Trophoblast cell (in vitro differentiated cells and primary cell): ENCODE measurements around the gene APOE.

ENCODE experiments used
- DNase-seq, 2 donors: peaks; one replicate each; pipeline ENCODE4 v3.0.0-alpha.2; 2016
- H2AFZ ChIP-seq: 2 replicates; pipeline ENCODE4 v1.6.1; 2013; ENCODE audit warnings: low read length, moderate library complexity, mild to moderate bottlenecking; ENCODE audit not compliant: insufficient read depth, poor library complexity
- H2AK5ac ChIP-seq: 2 replicates; pipeline ENCODE4 v1.6.1; 2013; ENCODE audit warnings: mild to moderate bottlenecking, low read length
- H2BK120ac ChIP-seq: 2 replicates; pipeline ENCODE4 v1.6.1; 2013; ENCODE audit warnings: low read length, mild to moderate bottlenecking, moderate library complexity; ENCODE audit not compliant: insufficient read depth, poor library complexity
- H2BK12ac ChIP-seq: 2 replicates; pipeline ENCODE4 v1.6.1; 2013; ENCODE audit warnings: mild to moderate bottlenecking, low read length, moderate library complexity
- H2BK5ac ChIP-seq: 2 replicates; pipeline ENCODE4 v1.6.1; 2013; ENCODE audit warnings: low read length, low read depth, moderate library complexity, mild to moderate bottlenecking; ENCODE audit not compliant: poor library complexity
- H3K14ac ChIP-seq: 2 replicates; pipeline ENCODE4 v1.6.1; 2013; ENCODE audit warnings: mild to moderate bottlenecking, low read length
- H3K18ac ChIP-seq: 2 replicates; pipeline ENCODE4 v1.6.1; 2013; ENCODE audit warnings: mild to moderate bottlenecking, low read length
- H3K23ac ChIP-seq: 2 replicates; pipeline ENCODE4 v1.6.1; 2013; ENCODE audit warnings: low read length
- H3K27ac ChIP-seq: 2 replicates; pipeline ENCODE4 v1.5.1; 2013; ENCODE audit warnings: low read depth, mild to moderate bottlenecking, inconsistent platforms, low read length, moderate library complexity
- H3K27me3 ChIP-seq: 2 replicates; pipeline ENCODE4 v1.6.1; 2013; ENCODE audit warnings: inconsistent platforms, mild to moderate bottlenecking, low read length, moderate library complexity; ENCODE audit not compliant: insufficient read depth
- H3K36me3 ChIP-seq, 2 experiments: 1 replicate in 1 of 2; 2 replicates in 1 of 2; pipeline ENCODE4 v1.6.1; 2013; ENCODE audit warnings: low read length in 2 of 2, mild to moderate bottlenecking in 2 of 2, moderate library complexity in 1 of 2; ENCODE audit not compliant: insufficient read depth in 2 of 2, control insufficient read depth in 1 of 2
- H3K4ac ChIP-seq: 2 replicates; pipeline ENCODE4 v1.6.1; 2013; ENCODE audit warnings: low read depth, mild to moderate bottlenecking, low read length, moderate library complexity
- H3K4me1 ChIP-seq, 2 experiments: 1 replicate in 1 of 2; 2 replicates in 1 of 2; pipeline ENCODE4 v1.6.1; 2013; ENCODE audit warnings: low read length in 2 of 2, mild to moderate bottlenecking in 2 of 2, moderate library complexity in 1 of 2; ENCODE audit not compliant: insufficient read depth in 2 of 2, control insufficient read depth in 1 of 2
- H3K4me2 ChIP-seq: 2 replicates; pipeline ENCODE4 v1.6.1; 2013; ENCODE audit warnings: inconsistent platforms, mild to moderate bottlenecking, low read length, moderate library complexity
- H3K4me3 ChIP-seq: 2 replicates; pipeline ENCODE4 v1.5.1; 2013; ENCODE audit warnings: mild to moderate bottlenecking, low read depth, low read length, inconsistent platforms
- H3K79me1 ChIP-seq: one replicate; pipeline ENCODE4 v1.6.1; 2013; ENCODE audit warnings: low read length
- H3K79me2 ChIP-seq: 2 replicates; pipeline ENCODE4 v1.6.1; 2013; ENCODE audit warnings: low read length, mild to moderate bottlenecking; ENCODE audit not compliant: control insufficient read depth, insufficient read depth, poor library complexity
- H3K9ac ChIP-seq: 2 replicates; pipeline ENCODE4 v1.6.1; 2013; ENCODE audit warnings: mild to moderate bottlenecking, low read length
- H3K9me3 ChIP-seq: 2 replicates; pipeline ENCODE4 v1.6.1; 2013; ENCODE audit warnings: low read depth, mild to moderate bottlenecking, control low read depth, inconsistent platforms, low read length; ENCODE audit not compliant: insufficient read depth
- H4K12ac ChIP-seq: 2 replicates; pipeline ENCODE4 v1.6.1; 2013; ENCODE audit warnings: low read depth, mild to moderate bottlenecking, low read length, moderate library complexity
- H4K8ac ChIP-seq: 2 replicates; pipeline ENCODE4 v1.6.1; 2013; ENCODE audit warnings: low read depth, mild to moderate bottlenecking, low read length, moderate library complexity
- H4K91ac ChIP-seq: one replicate; pipeline ENCODE4 v1.6.1; 2013; ENCODE audit warnings: low read depth, mild to moderate bottlenecking, low read length, moderate library complexity
- WGBS: extraction: QIAGEN DNeasy Blood & Tissue Kit; methylation state at CpG from one replicate; pipeline ENCODE4 v1.1.7; 2013; ENCODE audit warnings: missing lambda C conversion rate; ENCODE audit not compliant: insufficient read length, insufficient coverage; ENCODE audit errors: extremely low coverage; 5-methylcytosine and 5-hydroxymethylcytosine counted together

APOE gene

GRCh38 chr19:44931541-44931940, 25.9 kb downstream of the APOE start:
- no peak overlapping the region for H3K4me2 ChIP-seq
- H3K27me3 ChIP-seq, result no peaks in the 10 kb centered on the region
- H3K4me3 ChIP-seq, result no peak overlapping the region
- no peak overlapping the region for H2AK5ac ChIP-seq
- no peaks in the 10 kb centered on the region for H3K4me1 ChIP-seq
- H3K27ac ChIP-seq, result no peak overlapping the region
- H3K4ac ChIP-seq, result no peak overlapping the region
- H3K9me3 ChIP-seq, result no peaks in the 10 kb centered on the region
- H4K12ac ChIP-seq, result no peak overlapping the region
- H2AFZ ChIP-seq, result no peak overlapping the region
- H3K9ac ChIP-seq, result no peak overlapping the region
- no peaks in the 10 kb centered on the region for H3K36me3 ChIP-seq
- H4K8ac ChIP-seq, result no peak overlapping the region
- peaks cover 4% of the 10 kb centered on the region for H3K79me1 ChIP-seq
- no peak overlapping the region for H3K14ac ChIP-seq
- H2BK5ac ChIP-seq, result no peak overlapping the region
- DNase-seq, result no peak
- no peak overlapping the region for H2BK120ac ChIP-seq
- H3K23ac ChIP-seq, result no peak overlapping the region
- WGBS, result no CpG with 5 or more reads among the region's 4 CpGs
- no peak overlapping the region for H2BK12ac ChIP-seq
- no peak overlapping the region for H3K18ac ChIP-seq
- no peaks in the 10 kb centered on the region for H3K79me2 ChIP-seq
- no peak overlapping the region for H4K91ac ChIP-seq

DNA sequence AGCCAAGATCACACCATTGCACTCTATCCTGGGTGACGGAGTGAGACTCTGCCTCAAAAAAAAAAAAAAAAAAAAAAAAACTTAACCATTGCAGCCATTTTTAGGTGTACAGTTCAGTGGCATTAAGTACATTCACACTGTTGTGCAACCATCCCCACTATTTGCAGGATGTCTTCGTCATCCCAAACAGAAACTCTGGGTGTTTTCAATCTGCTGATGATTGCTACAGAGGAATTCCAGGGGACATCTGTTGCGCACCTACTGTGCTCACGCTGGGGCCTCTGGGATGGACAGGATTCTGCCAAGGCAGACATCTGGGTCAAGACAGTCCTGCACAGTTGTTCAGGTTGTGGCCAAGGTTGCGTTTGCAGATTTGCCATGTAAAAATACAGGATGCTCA, 34.1 kb downstream of the APOE start:
- Histone ChIP-seq H3K9me3 (no peaks in the 10 kb centered on the region), H2AK5ac (no peak overlapping the region), H3K27ac (no peak overlapping the region), H2BK5ac (no peak overlapping the region), H3K36me3 (no peaks in the 10 kb centered on the region), H3K4ac (no peak overlapping the region), H4K91ac (no peak overlapping the region), H4K12ac (no peak overlapping the region), H3K27me3 (no peaks in the 10 kb centered on the region), H3K4me1 (no peaks in the 10 kb centered on the region), H3K9ac (no peak overlapping the region), H2AFZ (no peak overlapping the region), H3K4me3 (no peak overlapping the region), H3K79me2 (no peaks in the 10 kb centered on the region), H4K8ac (no peak overlapping the region), H3K14ac (no peak overlapping the region), H3K18ac (no peak overlapping the region), H3K79me1 (no peaks in the 10 kb centered on the region), H2BK120ac (no peak overlapping the region), H2BK12ac (no peak overlapping the region), H3K23ac (no peak overlapping the region), H3K4me2 (no peak overlapping the region)
- no peak for DNase-seq
- no CpG with 5 or more reads among the region's 5 CpGs for WGBS

DNA sequence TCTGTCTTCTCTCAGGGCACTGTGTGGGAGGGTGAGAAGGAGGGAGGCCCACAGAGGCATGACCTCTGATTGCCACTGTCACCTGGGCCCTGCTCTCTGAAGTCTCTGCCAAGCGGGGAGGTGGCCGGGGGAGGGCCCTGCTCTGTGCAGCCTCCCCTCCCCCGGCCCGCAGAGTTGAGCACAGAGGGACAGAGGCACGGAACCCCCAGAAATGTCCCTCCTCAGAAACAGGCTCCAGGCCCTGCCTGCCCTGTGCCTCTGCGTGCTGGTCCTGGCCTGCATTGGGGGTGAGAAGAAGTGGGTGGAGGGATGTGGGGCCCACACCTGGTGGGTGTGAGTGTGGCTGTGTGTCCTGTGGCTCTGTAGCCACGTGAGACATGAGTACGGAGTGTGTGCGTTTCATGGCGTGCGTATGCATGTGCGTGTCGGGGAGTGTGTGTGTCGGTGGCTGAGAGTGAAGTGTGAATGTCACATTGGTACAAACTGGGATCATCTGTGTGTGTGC, 36.5 kb downstream of the APOE start, which contains the start of gene APOC4:
TSS of gene APOC4 (plus strand) at position 171 of the 505 bp plus-strand sequence. CDS start at position 212, 41 bp downstream.
- no peak within 1 kb of the TSS for H3K4ac ChIP-seq
- no peak within 1 kb of the TSS for H3K4me2 ChIP-seq
- H4K91ac ChIP-seq, result no peak within 1 kb of the TSS
- no peak within 1 kb of the TSS for H4K12ac ChIP-seq
- no peak within 1 kb of the TSS for H2BK120ac ChIP-seq
- no peak within 1 kb of the TSS for H2AK5ac ChIP-seq
- H2BK12ac ChIP-seq, result no peak within 1 kb of the TSS
- H3K14ac ChIP-seq, result no peak within 1 kb of the TSS
- no peaks in the 10 kb centered on the region for H3K79me1 ChIP-seq
- H3K4me1 ChIP-seq, result no peaks in the 10 kb centered on the region
- no peak within 1 kb of the TSS for H3K18ac ChIP-seq
- no CpG with 5 or more reads among the region's 14 CpGs for WGBS
- H3K9me3 ChIP-seq, result no peaks in the 10 kb centered on the region
- DNase-seq, result no peak
- no peak within 1 kb of the TSS for H4K8ac ChIP-seq
- H3K36me3 ChIP-seq, result no peaks in the 10 kb centered on the region
- H3K4me3 ChIP-seq, result no peak within 1 kb of the TSS
- H2BK5ac ChIP-seq, result no peak within 1 kb of the TSS
- H2AFZ ChIP-seq, result no peak within 1 kb of the TSS
- H3K79me2 ChIP-seq, result no peaks in the 10 kb centered on the region
- H3K27me3 ChIP-seq, result no peaks in the 10 kb centered on the region
- no peak within 1 kb of the TSS for H3K27ac ChIP-seq
- H3K23ac ChIP-seq, result no peak within 1 kb of the TSS
- no peak within 1 kb of the TSS for H3K9ac ChIP-seq

GRCh38 chr19:44943801-44944249, 38.2 kb downstream of the APOE start:
- no peaks in the 10 kb centered on the region for H3K27me3 ChIP-seq
- H2AFZ ChIP-seq, result no peak overlapping the region
- no peaks in the 10 kb centered on the region for H3K36me3 ChIP-seq
- H2BK5ac ChIP-seq, result no peak overlapping the region
- H2AK5ac ChIP-seq, result no peak overlapping the region
- no peak overlapping the region for H2BK12ac ChIP-seq
- no peaks in the 10 kb centered on the region for H3K79me2 ChIP-seq
- no peak overlapping the region for H4K8ac ChIP-seq
- no peak overlapping the region for H4K12ac ChIP-seq
- H3K14ac ChIP-seq, result no peak overlapping the region
- no CpG with 5 or more reads among the region's 10 CpGs for WGBS
- H4K91ac ChIP-seq, result no peak overlapping the region
- no peaks in the 10 kb centered on the region for H3K9me3 ChIP-seq
- no peak overlapping the region for H3K23ac ChIP-seq
- H3K18ac ChIP-seq, result no peak overlapping the region
- H2BK120ac ChIP-seq, result no peak overlapping the region
- no peak overlapping the region for H3K4me2 ChIP-seq
- H3K4ac ChIP-seq, result no peak overlapping the region
- peak; percentile 45 to 52 for DNase-seq
- no peak overlapping the region for H3K9ac ChIP-seq
- H3K4me1 ChIP-seq, result no peaks in the 10 kb centered on the region
- no peaks in the 10 kb centered on the region for H3K79me1 ChIP-seq
- no peak overlapping the region for H3K27ac ChIP-seq
- no peak overlapping the region for H3K4me3 ChIP-seq
